GM23338 (cell line): ENCODE measurements around the gene SYT17. TPM values are rescaled to one million over a fixed set of nuclear protein-coding genes. Genes with fewer than 3 reads are reported as not detected.

ENCODE experiments used
- ATAC-seq: fragments of 200-7000 bp; cut with Tn5 transposase; 3 replicates; pipeline ENCODE4 v1.9.1; 2020
- DNase-seq: peaks from one replicate; pipeline ENCODE4 v3.0.0-alpha.2; 2015; ENCODE audit warnings: low spot score
- H2AFZ ChIP-seq: fragments of 200-600 bp; sonication (generic); 2 replicates; pipeline ENCODE4 v1.8.0; 2016; ENCODE audit warnings: antibody characterized with exemption, mild to moderate bottlenecking, moderate library complexity
- H3F3A ChIP-seq: fragments of 200-600 bp; sonication (generic); replicated peaks from 2 replicates; pipeline ENCODE4 v1.8.0; 2017; ENCODE audit warnings: antibody characterized with exemption, mixed run types, low read depth
- H3K27ac ChIP-seq: fragments of 200-600 bp; sonication (generic); 2 replicates; pipeline ENCODE4 v1.6.1; 2016; ENCODE audit warnings: low read depth
- H3K27me3 ChIP-seq: fragments of 200-600 bp; sonication (generic); 2 replicates; pipeline ENCODE4 v1.8.0; 2016; ENCODE audit warnings: mild to moderate bottlenecking, mixed run types, moderate library complexity; ENCODE audit not compliant: insufficient read depth
- H3K36me3 ChIP-seq: fragments of 200-600 bp; sonication (generic); 2 replicates; pipeline ENCODE4 v1.8.0; 2016; ENCODE audit warnings: mild to moderate bottlenecking; ENCODE audit not compliant: insufficient read depth
- H3K4me1 ChIP-seq: fragments of 200-600 bp; sonication (generic); 2 replicates; pipeline ENCODE4 v1.8.0; 2016; ENCODE audit warnings: mild to moderate bottlenecking, moderate library complexity; ENCODE audit not compliant: insufficient read depth
- H3K4me2 ChIP-seq: fragments of 200-600 bp; sonication (generic); 2 replicates; pipeline ENCODE4 v1.7.1; 2017; ENCODE audit warnings: mixed run types
- H3K4me3 ChIP-seq: fragments of 200-600 bp; sonication (generic); 2 replicates; pipeline ENCODE4 v1.6.1; 2016; ENCODE audit warnings: mixed run types
- H3K79me2 ChIP-seq: fragments of 200-600 bp; sonication (generic); replicated peaks from 2 replicates; pipeline ENCODE4 v1.8.0; 2017; ENCODE audit warnings: mild to moderate bottlenecking; ENCODE audit not compliant: insufficient read depth
- H3K9me2 ChIP-seq: fragments of 200-600 bp; sonication (generic); 2 replicates; pipeline ENCODE4 v1.8.0; 2017; ENCODE audit not compliant: insufficient read depth
- H4K20me1 ChIP-seq: fragments of 200-600 bp; sonication (generic); replicated peaks from 2 replicates; pipeline ENCODE4 v1.8.0; 2017; ENCODE audit warnings: mild to moderate bottlenecking; ENCODE audit not compliant: insufficient read depth
- H3K27ac Mint-ChIP-seq: 2 replicates; pipeline ENCODE4 v1.8.0; 2020; ENCODE audit warnings: inconsistent platforms, mild to moderate bottlenecking, moderate library complexity, mixed read lengths
- H3K27me3 Mint-ChIP-seq: 3 replicates; pipeline ENCODE4 v1.8.0; 2022; ENCODE audit warnings: low read depth, mild to moderate bottlenecking, moderate library complexity, mixed read lengths, inconsistent platforms; ENCODE audit not compliant: insufficient read depth, poor library complexity
- H3K36me3 Mint-ChIP-seq: 3 replicates; pipeline ENCODE4 v1.8.0; 2021; ENCODE audit warnings: low read depth, mild to moderate bottlenecking, inconsistent platforms, moderate library complexity, mixed read lengths
- H3K4me1 Mint-ChIP-seq: 3 replicates; pipeline ENCODE4 v1.8.0; 2020; ENCODE audit warnings: mild to moderate bottlenecking, inconsistent platforms, mixed read lengths
- H3K4me3 Mint-ChIP-seq: 3 replicates; pipeline ENCODE4 v1.8.0; 2021; ENCODE audit warnings: moderate library complexity, mild to moderate bottlenecking, inconsistent platforms, mixed read lengths
- H3K9me3 Mint-ChIP-seq: 3 replicates; pipeline ENCODE4 v1.8.0; 2020; ENCODE audit warnings: moderate library complexity, mild to moderate bottlenecking, inconsistent platforms, mixed read lengths
- CREB1 ChIP-seq: fragments of 250-450 bp; sonication (Bioruptor Pico); IDR thresholded peaks from 2 replicates; pipeline ENCODE4 v1.5.0; 2020; ENCODE audit warnings: low read depth, mild to moderate bottlenecking, moderate library complexity
- CTCF ChIP-seq, 2 experiments: fragments of 200-600 bp in 1 of 2; sonication (generic) in 1 of 2; conservative IDR thresholded peaks; 2 replicates each; pipeline versions ENCODE4 v1.5.1 to v1.6.1; 2016 to 2017; ENCODE audit warnings: antibody characterized with exemption in 2 of 2, low read depth in 2 of 2, mild to moderate bottlenecking in 2 of 2, moderate library complexity in 1 of 2
- ETS1 ChIP-seq: IDR thresholded peaks from 2 replicates; pipeline ENCODE4 v1.6.1; 2016; ENCODE audit warnings: antibody characterized with exemption
- EZH2 ChIP-seq: fragments of 200-600 bp; sonication (generic); IDR thresholded peaks from one replicate; pipeline ENCODE4 v1.8.0; 2017; ENCODE audit warnings: antibody characterized with exemption, mild to moderate bottlenecking, low read depth; ENCODE audit not compliant: unreplicated experiment
- EZH2phosphoT487 ChIP-seq: fragments of 200-600 bp; sonication (generic); IDR thresholded peaks from one replicate; pipeline ENCODE4 v1.8.1; 2018; ENCODE audit warnings: antibody characterized with exemption; ENCODE audit not compliant: unreplicated experiment
- JUNB ChIP-seq: IDR thresholded peaks from one replicate; pipeline ENCODE4 v1.6.1; 2016; ENCODE audit warnings: antibody characterized with exemption; ENCODE audit not compliant: unreplicated experiment
- NANOG ChIP-seq: IDR thresholded peaks from 2 replicates; pipeline ENCODE4 v1.6.1; 2016; ENCODE audit warnings: antibody characterized with exemption, borderline replicate concordance
- POLR2AphosphoS5 ChIP-seq: IDR thresholded peaks from 2 replicates; pipeline ENCODE4 v1.6.1; 2016; ENCODE audit warnings: antibody characterized with exemption, low read depth
- REST ChIP-seq: IDR thresholded peaks from one replicate; pipeline ENCODE4 v1.6.1; 2018; ENCODE audit warnings: antibody characterized with exemption; ENCODE audit not compliant: unreplicated experiment
- STAT1 ChIP-seq: IDR thresholded peaks from one replicate; pipeline ENCODE4 v1.6.1; 2016; ENCODE audit warnings: antibody characterized with exemption; ENCODE audit not compliant: unreplicated experiment
- ZNF114 ChIP-seq: fragments of 250-450 bp; sonication (Bioruptor Pico); IDR thresholded peaks from 2 replicates; pipeline ENCODE4 v1.5.0; 2020; ENCODE audit warnings: mild to moderate bottlenecking, moderate library complexity
- ZNF331 ChIP-seq: fragments of 250-450 bp; sonication (Bioruptor Pico); IDR thresholded peaks from 2 replicates; pipeline ENCODE4 v1.5.0; 2020; ENCODE audit warnings: low read depth, mild to moderate bottlenecking, moderate library complexity
- ZNF462 ChIP-seq: fragments of 250-450 bp; sonication (Bioruptor Pico); IDR thresholded peaks from 2 replicates; pipeline ENCODE4 v1.5.0; 2020; ENCODE audit warnings: mild to moderate bottlenecking, moderate library complexity
- polyA plus RNA-seq: library from polyadenylated mRNA; unstranded; fragments of >200 nt; fragmentation: Nextera tagmentation; extraction: Ambion mirVana; gene quantifications from 2 replicates; pipeline ENCODE4 v1.2.1, GENCODE V29; 2016
- total RNA-seq: library from RNA; depleted of rRNA; stranded (reverse); fragments of >200 nt; shearing (Covaris generic); gene quantifications from 2 replicates; pipeline ENCODE4 v1.2.3, GENCODE V29; 2014

Gene SYT17
- total and polyA plus RNA-seq, 2 experiments from 2014 or later: 5.3 to 9.5 TPM

- H3K4me2 ChIP-seq: no peak overlapping the region
- Mint-ChIP-seq H3K4me3 (no peak overlapping the region), H3K36me3 (no peaks in the 10 kb centered on the region), H3K27me3 (peaks cover 9% of the 10 kb centered on the region), H3K9me3 (peaks cover 12% of the 10 kb centered on the region; the same call in 2 of the 3 replicates), H3K27ac (no peak overlapping the region), H3K4me1 (peaks cover 24% of the 10 kb centered on the region)
- H3K27ac ChIP-seq: no peak overlapping the region
- ATAC-seq (no peak), DNase-seq (no peak)
- H3K27me3 ChIP-seq: no peaks in the 10 kb centered on the region
- H3K79me2 ChIP-seq: no peaks in the 10 kb centered on the region
- no peaks in the 10 kb centered on the region for H3K9me2 ChIP-seq
- no peak overlapping the region for H2AFZ ChIP-seq
- no peaks in the 10 kb centered on the region for H3F3A ChIP-seq
- no peaks in the 10 kb centered on the region for H4K20me1 ChIP-seq
- no peak overlapping the region for H3K4me3 ChIP-seq
- peaks cover 20% of the 10 kb centered on the region for H3K4me1 ChIP-seq
- H3K36me3 ChIP-seq: no peaks in the 10 kb centered on the region
- no peak for TF ChIP-seq STAT1
- no peak for TF ChIP-seq ZNF331 (CRISPR knock-in tag)
- no peak for TF ChIP-seq ZNF114 (CRISPR knock-in tag)
- TF ChIP-seq EZH2phosphoT487: no peak
- no peak for TF ChIP-seq CREB1
- no peak for TF ChIP-seq JUNB
- TF ChIP-seq ETS1: no peak
- no peak for TF ChIP-seq ZNF462 (CRISPR knock-in tag)
- TF ChIP-seq EZH2: no peak
- TF ChIP-seq REST: no peak
- no peak for TF ChIP-seq NANOG
- TF ChIP-seq POLR2AphosphoS5: no peak
- TF ChIP-seq CTCF (conservative IDR thresholded peaks at IDR 0.05; ENCODE audit: low read depth in 2 of 2): no peak
Observed at GRCh38 chr16:19127205-19127604, 40.8 kb upstream of the SYT17 start.
